Tibial artery (tissue), 4 donors: ENCODE results near the gene P2RY14.

Experiments used
- DNase-seq, 2 donors: peaks; one replicate each; pipeline ENCODE4 v3.0.0-alpha.2; 2019
- H3K27ac ChIP-seq, 2 donors: fragments of 200-600 bp; sonication (generic) in 1 of 2; 1 replicate in 1 of 2; 2 replicates in 1 of 2; pipeline ENCODE4 v1.5.1; 2018 to 2019; ENCODE audit warnings: mild to moderate bottlenecking in 1 of 2
- H3K27me3 ChIP-seq, 2 donors: fragments of 200-600 bp; sonication (generic) in 1 of 2; one replicate each; pipeline versions ENCODE4 v1.5.1 to v1.6.0; 2016 to 2019
- H3K36me3 ChIP-seq, 3 donors: fragments of 200-600 bp; sonication (generic) in 2 of 3; one replicate each; pipeline ENCODE4 v1.5.1; 2016 to 2019; ENCODE audit warnings: mild to moderate bottlenecking in 2 of 3
- H3K4me1 ChIP-seq, 4 donors: fragments of 200-600 bp; sonication (generic) in 2 of 4; 1 replicate in 3 of 4; 2 replicates in 1 of 4; pipeline ENCODE4 v1.5.1; 2016 to 2019
- H3K4me3 ChIP-seq, 2 donors: fragments of 200-600 bp; sonication (generic) in 1 of 2; 1 replicate in 1 of 2; 2 replicates in 1 of 2; pipeline ENCODE4 v1.5.1; 2018 to 2019; ENCODE audit warnings: mild to moderate bottlenecking in 2 of 2
- H3K9me3 ChIP-seq, 3 donors: fragments of 200-600 bp; sonication (generic) in 1 of 3; one replicate each; pipeline ENCODE4 v1.5.1; 2016 to 2019
- intact Hi-C: fragments of 100-400 bp; cut with DNase I; formaldehyde crosslinking; loops from one replicate; pipeline ENCODE4 v1.15.0; 2023; ENCODE audit warnings: low total_unique reads
- TF ChIP-seq, protein P1 (sequence below), 2 experiments: fragments of 200-600 bp in 1 of 2; fragments of 450-650 bp in 1 of 2; IDR thresholded peaks; one replicate each; pipeline ENCODE4 v1.5.1; 2017 to 2019; ENCODE audit warnings: antibody characterized with exemption in 2 of 2, mild to moderate bottlenecking in 1 of 2, moderate library complexity in 1 of 2

The P2RY14 gene

DNA sequence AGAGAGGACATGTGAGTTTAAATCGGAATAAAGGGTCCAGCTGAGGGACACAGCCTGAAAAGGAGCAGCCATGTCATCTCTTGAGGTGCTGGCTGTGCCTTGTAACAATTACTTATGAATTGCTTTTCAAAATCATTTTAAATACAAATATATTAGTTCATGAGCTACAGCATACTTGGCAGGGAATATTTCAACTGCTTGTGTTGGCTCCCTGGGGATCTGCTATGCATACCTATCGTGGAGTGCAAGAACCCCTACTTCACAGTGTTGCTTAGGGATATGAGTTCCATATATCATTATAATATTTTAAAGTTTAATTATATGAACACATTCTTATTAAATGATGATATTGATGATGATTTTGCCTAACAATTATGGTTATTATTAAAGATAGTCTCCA lies 19.1 kb upstream of the P2RY14 start:
- Histone ChIP-seq H3K27ac (no peak overlapping the region), H3K9me3 (no peaks in the 10 kb centered on the region), H3K36me3 (no peaks in the 10 kb centered on the region), H3K4me3 (no peak overlapping the region), H3K4me1 (no peaks in the 10 kb centered on the region), H3K27me3 (no peaks in the 10 kb centered on the region)
- DNase-seq: no peak
- TF ChIP-seq, protein P1, sequence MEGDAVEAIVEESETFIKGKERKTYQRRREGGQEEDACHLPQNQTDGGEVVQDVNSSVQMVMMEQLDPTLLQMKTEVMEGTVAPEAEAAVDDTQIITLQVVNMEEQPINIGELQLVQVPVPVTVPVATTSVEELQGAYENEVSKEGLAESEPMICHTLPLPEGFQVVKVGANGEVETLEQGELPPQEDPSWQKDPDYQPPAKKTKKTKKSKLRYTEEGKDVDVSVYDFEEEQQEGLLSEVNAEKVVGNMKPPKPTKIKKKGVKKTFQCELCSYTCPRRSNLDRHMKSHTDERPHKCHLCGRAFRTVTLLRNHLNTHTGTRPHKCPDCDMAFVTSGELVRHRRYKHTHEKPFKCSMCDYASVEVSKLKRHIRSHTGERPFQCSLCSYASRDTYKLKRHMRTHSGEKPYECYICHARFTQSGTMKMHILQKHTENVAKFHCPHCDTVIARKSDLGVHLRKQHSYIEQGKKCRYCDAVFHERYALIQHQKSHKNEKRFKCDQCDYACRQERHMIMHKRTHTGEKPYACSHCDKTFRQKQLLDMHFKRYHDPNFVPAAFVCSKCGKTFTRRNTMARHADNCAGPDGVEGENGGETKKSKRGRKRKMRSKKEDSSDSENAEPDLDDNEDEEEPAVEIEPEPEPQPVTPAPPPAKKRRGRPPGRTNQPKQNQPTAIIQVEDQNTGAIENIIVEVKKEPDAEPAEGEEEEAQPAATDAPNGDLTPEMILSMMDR (IDR thresholded peaks at IDR 0.05): no peak
- intact Hi-C loops: no loop called here

- TF ChIP-seq, protein P1 (IDR thresholded peaks at IDR 0.05): no peak
- H3K4me3 ChIP-seq: no peak overlapping the region
- no peak overlapping the region for H3K27ac ChIP-seq
- intact Hi-C loops: no loop called here
- H3K36me3 ChIP-seq: no peaks in the 10 kb centered on the region
- DNase-seq: no peak
- no peaks in the 10 kb centered on the region for H3K9me3 ChIP-seq
- no peaks in the 10 kb centered on the region for H3K4me1 ChIP-seq
- no peaks in the 10 kb centered on the region for H3K27me3 ChIP-seq
Observed at GRCh38 chr3:151296226-151296625, 17.9 kb upstream of the P2RY14 start.

DNA sequence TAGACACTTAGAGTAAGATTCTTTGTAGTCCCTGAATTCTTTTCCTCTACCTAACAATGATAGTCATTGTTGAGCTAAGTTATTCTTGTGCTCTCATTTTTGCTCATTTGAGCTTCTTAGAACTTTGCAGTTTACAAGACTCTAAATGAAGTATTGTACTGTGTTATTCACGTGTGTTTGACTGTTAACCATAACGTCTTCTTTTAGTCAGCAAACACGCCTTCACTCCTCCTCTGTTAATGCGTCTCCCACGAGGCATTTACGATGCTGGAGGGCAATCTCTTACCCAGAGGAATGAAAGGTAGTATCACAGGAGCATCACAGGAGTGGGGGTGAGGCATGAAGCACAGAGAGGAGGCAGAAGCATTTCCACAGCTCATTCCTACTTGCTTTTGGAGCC lies 14.8 kb upstream of the P2RY14 start:
- intact Hi-C loops: no loop called here
- TF ChIP-seq, protein P1 (IDR thresholded peaks at IDR 0.05): no peak
- no peaks in the 10 kb centered on the region for H3K27me3 ChIP-seq

GRCh38 chr3:151290673-151291072 lies 12.3 kb upstream of the P2RY14 start:
- no peaks in the 10 kb centered on the region for H3K27me3 ChIP-seq
- intact Hi-C loops: no loop called here

More for the DNA sequence above, 14.8 kb upstream of the P2RY14 start:
- no peaks in the 10 kb centered on the region for H3K9me3 ChIP-seq
- no peaks in the 10 kb centered on the region for H3K4me1 ChIP-seq
- DNase-seq: no peak
- H3K4me3 ChIP-seq: no peak overlapping the region
- H3K27ac ChIP-seq: no peak overlapping the region
- no peaks in the 10 kb centered on the region for H3K36me3 ChIP-seq

DNA sequence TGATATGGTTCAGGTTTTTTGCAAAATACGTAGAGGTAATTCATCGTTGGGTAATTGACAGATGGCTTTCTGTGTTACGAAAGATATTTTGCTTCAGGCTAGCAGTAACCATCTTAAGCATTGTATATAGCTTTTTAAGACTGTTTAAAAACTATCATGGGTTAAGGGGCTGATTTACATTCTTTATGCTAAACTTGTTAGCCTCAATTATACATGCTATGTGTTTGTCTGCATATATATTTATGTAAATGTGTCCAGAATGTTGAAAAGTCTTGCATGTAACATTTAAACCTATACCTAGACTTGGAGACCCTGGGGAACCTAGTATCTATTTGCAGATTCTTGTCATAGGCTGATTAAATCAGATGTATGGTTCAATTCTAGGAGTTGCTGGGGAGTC lies 11.1 kb upstream of the P2RY14 start:
- no peak for DNase-seq
- no peaks in the 10 kb centered on the region for H3K4me1 ChIP-seq
- no peaks in the 10 kb centered on the region for H3K27me3 ChIP-seq
- H3K4me3 ChIP-seq: no peak overlapping the region
- intact Hi-C loops: loop anchor here (10.0 kb wide), 1 partner anchor 125 kb away; no protein-coding TSS in a partner anchor
- H3K36me3 ChIP-seq: no peaks in the 10 kb centered on the region
- H3K27ac ChIP-seq: no peak overlapping the region
- TF ChIP-seq, protein P1 (IDR thresholded peaks at IDR 0.05): no peak
- no peaks in the 10 kb centered on the region for H3K9me3 ChIP-seq

More at GRCh38 chr3:151290673-151291072, 12.3 kb upstream of the P2RY14 start:
- Histone ChIP-seq H3K4me3 (no peak overlapping the region), H3K36me3 (no peaks in the 10 kb centered on the region), H3K9me3 (no peaks in the 10 kb centered on the region), H3K27ac (no peak overlapping the region), H3K4me1 (no peaks in the 10 kb centered on the region)
- TF ChIP-seq, protein P1 (IDR thresholded peaks at IDR 0.05): peak; percentile 34 to 36
- no peak for DNase-seq

GRCh38 chr3:151285940-151286339 lies 7.6 kb upstream of the P2RY14 start:
- Histone ChIP-seq H3K4me1 (peaks cover 0 to 8% (median 0%) of the 10 kb centered on the region in 4 donors), H3K27me3 (no peaks in the 10 kb centered on the region), H3K9me3 (no peaks in the 10 kb centered on the region), H3K36me3 (no peaks in the 10 kb centered on the region), H3K4me3 (no peak overlapping the region), H3K27ac (no peak overlapping the region)
- TF ChIP-seq, protein P1 (IDR thresholded peaks at IDR 0.05): no peak
- DNase-seq: no peak
- intact Hi-C loops: loop anchor here (10.0 kb wide), 1 partner anchor 121 kb away; no protein-coding TSS in a partner anchor
